GM10266 (cell line): Measurements from ENCODE around the gene NDUFA8.

ENCODE experiments used
- DNase-seq: peaks from one replicate; pipeline ENCODE4 v3.0.0; 2012; ENCODE audit errors: extremely low spot score
- TF ChIP-seq, protein P1 (sequence below): IDR thresholded peaks from 2 replicates; pipeline ENCODE4 v1.5.1; 2012; ENCODE audit warnings: mild to moderate bottlenecking, low read depth; ENCODE audit not compliant: control insufficient read depth, insufficient read depth; ENCODE audit errors: missing control alignments

Gene NDUFA8

GRCh38 chr9:122126331-122127261, 33.0 kb downstream of the NDUFA8 start:
- DNase-seq = no peak
- TF ChIP-seq, protein P1, sequence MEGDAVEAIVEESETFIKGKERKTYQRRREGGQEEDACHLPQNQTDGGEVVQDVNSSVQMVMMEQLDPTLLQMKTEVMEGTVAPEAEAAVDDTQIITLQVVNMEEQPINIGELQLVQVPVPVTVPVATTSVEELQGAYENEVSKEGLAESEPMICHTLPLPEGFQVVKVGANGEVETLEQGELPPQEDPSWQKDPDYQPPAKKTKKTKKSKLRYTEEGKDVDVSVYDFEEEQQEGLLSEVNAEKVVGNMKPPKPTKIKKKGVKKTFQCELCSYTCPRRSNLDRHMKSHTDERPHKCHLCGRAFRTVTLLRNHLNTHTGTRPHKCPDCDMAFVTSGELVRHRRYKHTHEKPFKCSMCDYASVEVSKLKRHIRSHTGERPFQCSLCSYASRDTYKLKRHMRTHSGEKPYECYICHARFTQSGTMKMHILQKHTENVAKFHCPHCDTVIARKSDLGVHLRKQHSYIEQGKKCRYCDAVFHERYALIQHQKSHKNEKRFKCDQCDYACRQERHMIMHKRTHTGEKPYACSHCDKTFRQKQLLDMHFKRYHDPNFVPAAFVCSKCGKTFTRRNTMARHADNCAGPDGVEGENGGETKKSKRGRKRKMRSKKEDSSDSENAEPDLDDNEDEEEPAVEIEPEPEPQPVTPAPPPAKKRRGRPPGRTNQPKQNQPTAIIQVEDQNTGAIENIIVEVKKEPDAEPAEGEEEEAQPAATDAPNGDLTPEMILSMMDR = no peak

- TF ChIP-seq, protein P1 = no peak
- DNase-seq = no peak
These were observed 33.9 kb downstream of the NDUFA8 start for GRCh38 chr9:122125509-122126330.

GRCh38 chr9:122125158-122125508, 34.4 kb downstream of the NDUFA8 start:
- TF ChIP-seq, protein P1 = peak; percentile 93
- DNase-seq = peak; percentile 88

DNA sequence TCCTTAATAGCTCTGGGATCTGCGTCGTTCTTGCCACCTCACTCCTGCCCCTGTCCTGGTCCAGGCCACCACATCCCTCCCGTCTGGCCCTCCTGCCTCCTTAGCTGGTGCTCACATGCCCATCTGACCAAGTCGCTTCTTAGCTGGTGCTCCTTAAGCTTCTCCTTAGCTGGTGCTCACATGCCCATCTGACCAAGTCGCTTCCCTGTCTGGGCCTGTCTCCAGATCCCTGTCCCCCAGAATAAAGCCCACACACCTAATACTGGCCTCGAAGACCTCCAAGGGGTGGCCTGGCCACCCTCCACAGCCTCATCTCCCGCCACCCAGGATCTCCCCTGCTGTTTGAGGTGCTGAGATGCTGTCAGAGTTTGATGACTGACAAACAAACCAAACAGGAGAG, 35.1 kb downstream of the NDUFA8 start:
- no peak for DNase-seq
- TF ChIP-seq, protein P1 = no peak

DNA sequence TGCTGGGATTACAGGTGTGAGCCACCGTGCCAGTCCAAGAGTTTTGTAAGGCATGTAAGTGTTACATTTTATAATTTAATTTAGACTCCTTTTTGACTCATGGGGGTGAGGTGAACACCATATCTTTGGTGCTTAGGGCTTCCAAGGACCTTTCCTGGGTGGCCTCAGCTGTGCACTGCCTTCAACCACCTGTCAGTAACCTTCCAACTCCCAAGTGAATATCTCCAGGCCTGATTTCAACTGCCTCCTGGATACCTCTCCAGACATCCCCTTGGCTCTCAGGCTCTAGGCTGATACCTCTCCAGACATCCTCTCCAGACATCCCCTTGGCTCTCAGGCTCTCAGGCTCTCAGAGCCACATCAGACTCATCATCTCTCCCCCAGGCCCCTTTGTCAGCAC, 35.5 kb downstream of the NDUFA8 start:
- DNase-seq = no peak
- TF ChIP-seq, protein P1 = no peak

GRCh38 chr9:122122903-122123632, 36.5 kb downstream of the NDUFA8 start:
- TF ChIP-seq, protein P1 = peak; percentile 95
- peak; percentile 86 for DNase-seq
